A673 (cell line): ENCODE data around the gene MICALL2. TPM values are rescaled to one million over a fixed set of nuclear protein-coding genes. Genes with fewer than 3 reads are reported as not detected.

Source experiments
- BruUV-seq: library from RNA; stranded (reverse); fragments of 400-500 nt; replicated peaks from 2 replicates; lab custom pipeline; 2021; lab: Mats Ljungman, UMichigan
- CTCF ChIA-PET: fragments of 300-600 bp; sonication (Branson Sonifier 250); formaldehyde crosslinking; loops from one replicate; lab custom pipeline; 2022; ENCODE audit warnings: antibody characterized with exemption; lab: Charles Lee
- POLR2A ChIA-PET: fragments of 300-600 bp; sonication (Branson Sonifier 250); formaldehyde crosslinking; loops from one replicate; lab custom pipeline; 2022; ENCODE audit warnings: antibody characterized with exemption; ENCODE audit not compliant: low non-redundant PET; lab: Charles Lee
- DNase-seq: peaks from one replicate; pipeline ENCODE4 v3.0.0-alpha.2; 2015; ENCODE audit warnings: low spot score
- H3K27ac ChIP-seq: fragments of 200-600 bp; sonication (generic); 2 replicates; pipeline ENCODE4 v1.5.1; 2016; ENCODE audit warnings: mixed run types, low read depth, mild to moderate bottlenecking, mixed read lengths, antibody characterized with exemption, low read length; ENCODE audit not compliant: poor library complexity, severe bottlenecking
- H3K27me3 ChIP-seq: fragments of 200-600 bp; sonication (generic); replicated peaks from 2 replicates; pipeline ENCODE4 v1.6.1; 2017; ENCODE audit warnings: mixed run types, low read depth, mild to moderate bottlenecking, mixed read lengths, antibody characterized with exemption, low read length; ENCODE audit not compliant: insufficient read depth, poor library complexity
- H3K36me3 ChIP-seq: fragments of 200-600 bp; sonication (generic); 2 replicates; pipeline ENCODE4 v1.6.1; 2016; ENCODE audit warnings: mixed run types, mild to moderate bottlenecking, mixed read lengths, antibody characterized with exemption, low read length; ENCODE audit not compliant: insufficient read depth, poor library complexity, severe bottlenecking
- H3K4me1 ChIP-seq: fragments of 200-600 bp; sonication (generic); 2 replicates; pipeline ENCODE4 v1.6.1; 2017; ENCODE audit warnings: mixed run types, mild to moderate bottlenecking, mixed read lengths, antibody characterized with exemption, low read length; ENCODE audit not compliant: insufficient read depth, poor library complexity, severe bottlenecking
- H3K4me3 ChIP-seq: fragments of 200-600 bp; sonication (generic); 2 replicates; pipeline ENCODE4 v1.5.1; 2016; ENCODE audit warnings: low read depth, mixed run types, mild to moderate bottlenecking, mixed read lengths, low read length; ENCODE audit not compliant: poor library complexity, severe bottlenecking
- H3K9me3 ChIP-seq: fragments of 200-600 bp; sonication (generic); 2 replicates; pipeline ENCODE4 v1.6.1; 2016; ENCODE audit warnings: mixed run types, low read depth, mild to moderate bottlenecking, mixed read lengths, antibody characterized with exemption, low read length; ENCODE audit not compliant: poor library complexity, severe bottlenecking
- EZH2 ChIP-seq: fragments of 200-600 bp; sonication (generic); IDR thresholded peaks from 2 replicates; pipeline ENCODE4 v1.6.1; 2017; ENCODE audit warnings: borderline replicate concordance, low read depth, mild to moderate bottlenecking, mixed read lengths, antibody characterized with exemption, low read length; ENCODE audit not compliant: poor library complexity, severe bottlenecking
- intact Hi-C: fragments of 100-400 bp; cut with micrococcal nuclease; formaldehyde crosslinking; loops from one replicate; pipeline ENCODE4 v1.10.0; 2022; ENCODE audit not compliant: unreplicated experiment
- total RNA-seq: library from RNA; stranded (reverse); gene quantifications from 2 replicates; pipeline ENCODE4 v1.2.3, GENCODE V29; 2021
- TF ChIP-seq, protein P1 (sequence below): fragments of 300-800, 200-600 bp; sonication (generic); conservative IDR thresholded peaks from 2 replicates; pipeline ENCODE4 v1.5.1; 2017; ENCODE audit warnings: low read depth, mild to moderate bottlenecking, antibody characterized with exemption, low read length, moderate library complexity, mixed read lengths

The MICALL2 gene
- total RNA-seq, 1 experiment from 2014 or later: 10.1 TPM

DNA sequence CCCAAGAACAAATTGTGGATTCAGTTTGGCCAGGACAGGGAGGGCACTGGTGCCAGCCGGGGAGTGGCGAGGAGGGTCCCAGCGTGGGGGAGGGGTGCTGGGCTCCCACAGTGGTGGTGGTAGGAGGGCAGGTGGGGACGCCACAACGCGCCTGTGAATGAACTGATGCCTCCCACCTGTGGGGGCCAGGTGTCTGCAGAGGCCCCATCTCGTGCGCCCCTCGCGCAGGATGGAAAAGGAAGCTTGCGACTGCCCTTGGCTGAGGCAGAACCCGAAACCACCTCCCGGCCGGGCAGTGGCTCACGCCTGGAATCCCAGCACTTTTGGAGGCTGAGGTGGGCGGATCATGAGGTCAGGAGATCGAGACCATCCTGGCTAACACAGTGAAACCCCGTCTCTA is 72.0 kb downstream of the MICALL2 start:
- POLR2A ChIA-PET: interaction anchor here (0.6 kb wide), 1 partner anchor 833 kb away, joined by 4 read pairs; no protein-coding TSS in a partner anchor

DNA sequence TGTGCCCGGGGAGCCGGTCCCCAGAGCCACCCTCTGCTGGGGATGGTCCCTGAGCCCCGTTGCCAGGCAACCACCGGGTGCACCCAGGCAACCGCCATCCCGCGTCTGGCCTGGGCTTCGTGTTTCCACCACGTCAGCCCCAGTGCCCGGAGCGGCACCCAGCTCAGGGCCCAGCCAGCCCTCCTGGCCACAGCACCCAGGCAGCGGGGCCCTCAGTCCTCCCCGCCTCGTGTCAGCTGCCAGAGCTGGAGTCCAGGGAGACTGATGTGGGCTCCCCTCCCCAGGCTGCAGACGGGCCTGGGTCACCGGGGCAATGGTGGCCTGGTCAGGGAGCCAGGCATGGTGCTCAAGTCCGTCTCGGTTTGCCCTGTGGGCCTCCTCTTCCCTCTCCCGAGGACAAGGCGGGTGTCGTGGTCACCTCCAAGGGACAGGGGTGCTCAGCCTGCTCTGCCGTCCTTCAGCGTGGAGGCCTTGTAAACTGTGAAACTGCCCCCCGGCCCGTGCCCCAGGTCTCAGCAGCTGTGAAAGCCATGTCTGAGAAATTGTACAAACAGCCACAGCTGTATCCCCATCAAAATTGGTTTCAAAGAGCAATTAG is 72.5 kb downstream of the MICALL2 start:
- TF ChIP-seq, protein P1, sequence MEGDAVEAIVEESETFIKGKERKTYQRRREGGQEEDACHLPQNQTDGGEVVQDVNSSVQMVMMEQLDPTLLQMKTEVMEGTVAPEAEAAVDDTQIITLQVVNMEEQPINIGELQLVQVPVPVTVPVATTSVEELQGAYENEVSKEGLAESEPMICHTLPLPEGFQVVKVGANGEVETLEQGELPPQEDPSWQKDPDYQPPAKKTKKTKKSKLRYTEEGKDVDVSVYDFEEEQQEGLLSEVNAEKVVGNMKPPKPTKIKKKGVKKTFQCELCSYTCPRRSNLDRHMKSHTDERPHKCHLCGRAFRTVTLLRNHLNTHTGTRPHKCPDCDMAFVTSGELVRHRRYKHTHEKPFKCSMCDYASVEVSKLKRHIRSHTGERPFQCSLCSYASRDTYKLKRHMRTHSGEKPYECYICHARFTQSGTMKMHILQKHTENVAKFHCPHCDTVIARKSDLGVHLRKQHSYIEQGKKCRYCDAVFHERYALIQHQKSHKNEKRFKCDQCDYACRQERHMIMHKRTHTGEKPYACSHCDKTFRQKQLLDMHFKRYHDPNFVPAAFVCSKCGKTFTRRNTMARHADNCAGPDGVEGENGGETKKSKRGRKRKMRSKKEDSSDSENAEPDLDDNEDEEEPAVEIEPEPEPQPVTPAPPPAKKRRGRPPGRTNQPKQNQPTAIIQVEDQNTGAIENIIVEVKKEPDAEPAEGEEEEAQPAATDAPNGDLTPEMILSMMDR: no peak
- no peak for TF ChIP-seq EZH2
- ChIA-PET POLR2A (interaction anchor here (0.6 kb wide), 1 partner anchor 833 kb away, joined by 4 read pairs; no protein-coding TSS in a partner anchor), CTCF (no interaction called here)
- intact Hi-C loops: no loop called here
- H3K27ac ChIP-seq: no peak overlapping the region
- BruUV-seq: no TSS peak
- H3K4me3 ChIP-seq: no peak overlapping the region
- H3K4me1 ChIP-seq: peaks cover 14% of the 10 kb centered on the region
- H3K9me3 ChIP-seq: peaks cover 6% of the 10 kb centered on the region
- no peaks in the 10 kb centered on the region for H3K36me3 ChIP-seq
- no peaks in the 10 kb centered on the region for H3K27me3 ChIP-seq
- DNase-seq: no peak

More for the DNA sequence above, 72.0 kb downstream of the MICALL2 start:
- TF ChIP-seq, protein P1: no peak
- TF ChIP-seq EZH2: no peak
- Histone ChIP-seq H3K4me3 (no peak overlapping the region), H3K36me3 (no peaks in the 10 kb centered on the region), H3K27me3 (no peaks in the 10 kb centered on the region), H3K4me1 (peaks cover 14% of the 10 kb centered on the region), H3K27ac (no peak overlapping the region), H3K9me3 (peaks cover 7% of the 10 kb centered on the region)
- intact Hi-C loops: no loop called here
- DNase-seq: no peak
- BruUV-seq: no TSS peak
- CTCF ChIA-PET: no interaction called here

DNA sequence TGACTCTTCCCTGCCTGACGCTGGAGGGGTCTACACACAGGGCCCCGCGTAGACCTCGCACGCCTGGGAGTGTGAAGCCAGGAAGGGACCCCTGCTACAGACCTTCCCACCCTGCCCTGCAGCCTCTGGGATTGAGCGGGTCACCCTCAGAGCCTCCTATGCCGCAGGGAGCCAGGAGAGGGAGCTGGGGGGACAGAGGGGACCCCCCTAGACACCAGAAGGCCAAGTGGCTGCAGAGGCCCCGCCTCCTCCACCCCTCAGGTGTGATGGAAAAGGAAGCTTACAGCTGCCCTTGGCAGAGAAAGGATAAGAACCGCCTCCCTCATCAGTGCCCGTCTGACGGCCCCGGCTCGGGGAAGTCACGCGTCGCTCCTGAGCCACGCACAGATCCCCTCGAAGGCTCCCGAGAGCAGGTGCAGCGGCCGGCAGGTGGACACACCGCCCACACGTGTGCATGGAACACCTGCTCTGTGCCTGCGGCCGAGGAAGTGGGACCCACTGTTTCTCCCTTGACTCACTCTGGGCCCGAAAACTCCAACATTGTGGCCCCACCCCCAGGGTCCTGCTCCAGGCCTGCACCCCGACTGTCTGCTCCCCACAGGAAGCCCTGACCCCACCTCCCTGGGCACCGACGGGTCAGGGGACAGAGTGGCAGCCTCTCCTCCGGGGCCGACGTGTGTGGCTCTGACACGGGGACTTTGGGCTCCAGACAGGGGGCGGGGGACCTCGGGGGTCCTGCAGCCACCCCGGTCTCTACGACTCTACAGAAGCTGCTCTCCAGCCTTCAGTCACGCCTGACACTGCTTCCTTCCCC is 73.3 kb downstream of the MICALL2 start:
- H3K27me3 ChIP-seq: peaks cover 4% of the 10 kb centered on the region
- no peak for DNase-seq
- peaks cover 14% of the 10 kb centered on the region for H3K4me1 ChIP-seq
- no peaks in the 10 kb centered on the region for H3K36me3 ChIP-seq
- ChIA-PET POLR2A (interaction anchor here (0.6 kb wide), 1 partner anchor 1299 kb away, joined by 3 read pairs; no protein-coding TSS in a partner anchor), CTCF (no interaction called here)
- intact Hi-C loops: no loop called here
- TF ChIP-seq, protein P1: no peak
- TF ChIP-seq EZH2: no peak
- H3K27ac ChIP-seq: no peak overlapping the region
- no peaks in the 10 kb centered on the region for H3K9me3 ChIP-seq
- no peak overlapping the region for H3K4me3 ChIP-seq
- no TSS peak for BruUV-seq
